NCI-H2107 (cell line): ENCODE data around the gene TMEM52.

Experiments used
- DNase-seq: peaks from one replicate; lab custom pipeline; 2025; lab: John Stamatoyannopoulos, UW

TMEM52 gene

GRCh38 chr1:1914971-1915692 lies 3.9 kb downstream of the TMEM52 start, which contains the start of gene CALML6:
TSS of gene CALML6 (plus strand) at chr1:1915260. CDS start at chr1:1915281, 21 bp downstream.
- no peak for DNase-seq

GRCh38 chr1:1914101-1914970 lies 4.7 kb downstream of the TMEM52 start:
- no peak for DNase-seq

GRCh38 chr1:1911350-1912041 lies 7.6 kb downstream of the TMEM52 start:
- DNase-seq, result no peak

GRCh38 chr1:1910651-1911331 lies 8.3 kb downstream of the TMEM52 start:
- no peak for DNase-seq

- no peak for DNase-seq
These were observed 9.0 kb downstream of the TMEM52 start for GRCh38 chr1:1910033-1910465.

GRCh38 chr1:1908506-1908791 lies 10.6 kb downstream of the TMEM52 start:
- DNase-seq, result no peak

GRCh38 chr1:1907098-1907736 lies 11.9 kb downstream of the TMEM52 start:
- peak; percentile 26 for DNase-seq

- DNase-seq, result no peak
These were observed 12.6 kb downstream of the TMEM52 start for GRCh38 chr1:1906185-1907097.

GRCh38 chr1:1903224-1903623 lies 15.9 kb downstream of the TMEM52 start:
- no peak for DNase-seq

- no peak for DNase-seq
These were observed 17.3 kb downstream of the TMEM52 start for GRCh38 chr1:1901641-1902294.

GRCh38 chr1:1900883-1901640 lies 18.0 kb downstream of the TMEM52 start:
- DNase-seq, result no peak

- DNase-seq, result no peak
These were observed 19.1 kb downstream of the TMEM52 start for GRCh38 chr1:1899967-1900327.

GRCh38 chr1:1899266-1899966 lies 19.7 kb downstream of the TMEM52 start:
- no peak for DNase-seq

- no peak for DNase-seq
These were observed 20.7 kb downstream of the TMEM52 start for GRCh38 chr1:1898246-1898933.

GRCh38 chr1:1895456-1896336 lies 23.4 kb downstream of the TMEM52 start:
- DNase-seq, result no peak

GRCh38 chr1:1895060-1895418 lies 24.0 kb downstream of the TMEM52 start:
- DNase-seq, result no peak
